ENCODE results near the gene PRDM16.

Gene PRDM16

DNA sequence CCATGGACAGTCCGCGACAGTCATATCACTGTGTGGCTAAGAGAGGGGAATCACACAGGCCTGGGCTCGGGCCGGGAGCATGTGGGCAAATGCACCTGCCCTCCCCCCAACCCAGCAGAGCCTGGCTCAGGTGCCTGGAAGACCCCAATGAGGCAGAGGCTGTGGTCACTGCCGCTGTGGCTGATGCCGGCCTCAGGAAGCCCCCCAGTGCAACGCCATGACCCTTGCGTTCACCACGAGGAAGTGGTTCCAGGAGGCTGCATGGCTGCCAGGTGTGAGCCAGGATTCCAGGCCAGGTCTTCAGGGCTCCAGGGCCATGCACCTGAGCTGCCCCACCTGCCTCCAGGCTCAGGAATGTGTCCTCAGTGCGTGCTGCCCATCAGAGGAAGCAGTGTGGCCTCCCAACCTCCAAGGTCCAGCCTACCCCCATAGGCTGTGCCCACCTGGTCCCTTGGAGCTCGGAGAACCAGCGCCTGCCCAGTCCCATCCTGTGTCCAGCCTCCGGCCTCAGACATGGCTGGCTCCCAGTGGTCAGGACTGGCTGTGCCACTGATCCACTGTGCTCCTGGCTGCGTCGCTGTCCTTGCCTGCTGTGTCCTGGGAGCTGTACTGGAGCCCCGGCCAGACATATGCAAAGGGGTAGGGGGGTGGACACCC is 393.5 kb downstream of the PRDM16 start:
- no peak for DNase-seq

DNA sequence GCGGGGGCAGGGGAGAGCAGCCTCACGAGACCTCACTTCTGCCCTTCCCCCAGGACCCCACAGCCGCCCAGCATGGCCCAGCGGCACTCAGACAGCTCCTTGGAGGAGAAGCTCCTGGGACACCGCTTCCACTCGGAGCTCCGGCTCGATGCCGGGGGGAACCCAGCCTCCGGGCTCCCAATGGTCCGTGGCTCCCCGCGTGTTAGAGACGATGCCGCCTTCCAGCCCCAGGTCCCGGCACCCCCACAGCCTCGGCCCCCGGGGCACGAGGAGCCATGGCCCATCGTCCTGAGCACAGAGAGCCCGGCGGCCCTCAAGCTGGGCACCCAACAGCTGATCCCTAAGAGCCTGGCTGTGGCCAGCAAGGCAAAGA is 394.0 kb downstream of the PRDM16 start:
- no peak for DNase-seq

DNA sequence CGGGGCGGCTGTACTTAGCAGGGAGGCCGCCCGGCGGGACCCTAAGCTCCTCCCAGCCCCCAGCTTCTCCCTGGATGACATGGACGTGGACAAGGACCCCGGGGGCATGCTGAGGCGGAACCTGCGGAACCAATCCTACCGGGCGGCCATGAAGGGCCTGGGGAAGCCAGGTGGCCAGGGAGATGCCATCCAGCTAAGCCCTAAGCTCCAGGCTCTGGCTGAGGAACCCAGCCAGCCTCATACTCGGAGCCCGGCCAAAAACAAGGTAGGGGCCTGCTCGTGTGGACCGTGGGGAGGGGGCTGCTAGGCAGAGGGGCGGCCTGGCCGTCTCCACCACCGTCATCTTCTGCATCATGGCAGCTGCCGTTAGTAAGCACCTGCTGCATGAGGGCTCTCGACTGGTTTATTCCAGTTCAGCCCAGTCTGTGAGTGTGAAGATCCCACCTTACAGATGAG is 394.4 kb downstream of the PRDM16 start:
- no peak for DNase-seq

DNA sequence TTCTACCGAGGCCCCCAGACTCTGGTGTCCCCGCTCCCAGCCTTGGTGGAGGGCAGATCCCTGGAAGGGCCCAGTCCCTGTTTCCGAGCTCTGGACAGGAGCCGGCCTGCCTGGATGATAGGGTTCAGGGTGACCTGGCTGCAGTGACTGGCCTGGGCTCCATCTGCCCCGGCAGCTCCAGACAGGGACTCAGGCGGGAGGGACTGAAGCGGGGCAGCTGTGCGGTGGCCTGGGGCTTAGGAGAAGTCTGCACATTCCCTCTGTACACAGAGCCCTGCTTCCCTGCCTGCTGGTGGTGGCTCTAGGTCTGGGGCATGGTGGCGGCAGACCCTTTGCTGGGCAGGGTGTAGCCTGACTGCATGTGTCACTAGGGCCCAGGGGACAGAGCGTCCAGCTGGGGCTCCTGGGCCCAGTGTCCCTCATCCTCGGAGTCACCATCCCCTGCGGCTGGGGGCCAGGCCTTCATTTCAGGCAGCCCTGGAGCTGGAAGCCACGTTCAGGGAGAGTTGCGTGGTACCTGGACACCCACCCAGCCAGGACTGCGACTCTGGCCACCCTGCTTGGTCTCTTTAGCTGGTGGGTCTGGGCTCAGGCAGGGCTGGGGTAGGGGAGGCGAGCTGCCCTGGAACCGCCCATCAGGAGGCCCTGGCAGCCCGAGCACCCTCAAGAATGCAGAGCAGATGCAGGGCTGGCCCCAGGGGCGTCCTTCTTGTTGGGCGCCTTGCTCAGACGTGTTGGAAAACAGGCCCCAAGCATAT is 395.1 kb downstream of the PRDM16 start:
- no peak for DNase-seq

DNA sequence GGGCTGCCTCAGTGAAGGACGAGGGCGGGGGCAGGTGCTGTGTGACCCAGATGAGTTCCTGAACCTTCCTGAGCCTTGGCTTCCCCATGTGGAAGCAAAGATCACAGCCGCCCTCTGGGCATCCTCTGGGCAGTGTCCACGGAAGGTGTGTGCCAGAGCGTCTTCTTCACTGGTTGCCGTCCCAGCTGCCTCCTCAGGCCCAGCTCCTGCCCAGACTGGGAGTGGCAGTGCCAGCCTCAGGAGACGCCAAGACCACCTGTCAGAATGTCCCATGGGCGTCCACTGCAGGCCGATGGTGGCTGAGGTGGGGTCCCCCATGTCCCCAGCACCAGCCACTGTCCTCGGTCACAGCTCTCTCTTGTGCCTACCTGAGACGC is 395.6 kb downstream of the PRDM16 start:
- DNase-seq, result no peak

DNA sequence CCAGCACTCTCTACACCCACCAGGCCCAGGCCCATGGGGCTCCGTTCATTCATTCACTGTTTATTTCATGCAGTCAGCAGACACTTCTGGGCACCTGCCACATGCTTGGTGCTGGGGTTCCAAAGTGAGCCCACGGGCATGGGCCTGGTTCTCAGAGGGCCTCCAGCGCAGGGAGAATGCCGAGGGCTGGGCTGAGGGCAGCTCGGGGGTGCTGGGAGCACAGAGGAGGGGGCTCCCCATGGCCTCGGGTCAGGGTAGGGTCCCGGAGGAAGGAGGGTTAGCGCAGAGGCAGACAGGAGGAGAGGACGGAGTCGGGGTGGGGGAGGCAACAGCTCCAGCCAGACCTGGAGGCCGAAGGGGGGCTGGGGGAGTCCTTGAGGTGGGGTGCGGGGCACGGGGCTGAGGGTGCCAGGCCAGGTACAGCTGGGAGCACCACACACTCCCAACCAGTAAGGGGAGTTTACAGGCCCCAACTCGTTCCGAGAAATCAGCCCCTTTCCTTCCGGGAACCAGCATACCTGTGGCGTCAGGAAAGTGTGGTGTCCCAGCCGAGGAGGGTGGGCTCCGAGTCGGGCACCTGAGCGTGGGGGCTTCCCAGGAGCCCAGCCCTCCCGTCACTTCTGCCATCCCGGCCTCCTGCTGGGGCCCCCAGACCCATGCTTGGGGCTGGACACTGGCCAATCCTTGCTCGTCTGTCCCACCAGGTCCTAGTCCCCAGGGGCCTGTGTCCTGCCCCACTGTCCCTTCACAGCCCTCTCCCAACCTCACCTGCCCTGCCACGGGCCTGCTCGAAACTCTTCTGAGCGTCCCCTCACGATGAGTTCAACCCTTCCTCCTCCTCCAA is 396.3 kb downstream of the PRDM16 start:
- DNase-seq, result no peak

DNA sequence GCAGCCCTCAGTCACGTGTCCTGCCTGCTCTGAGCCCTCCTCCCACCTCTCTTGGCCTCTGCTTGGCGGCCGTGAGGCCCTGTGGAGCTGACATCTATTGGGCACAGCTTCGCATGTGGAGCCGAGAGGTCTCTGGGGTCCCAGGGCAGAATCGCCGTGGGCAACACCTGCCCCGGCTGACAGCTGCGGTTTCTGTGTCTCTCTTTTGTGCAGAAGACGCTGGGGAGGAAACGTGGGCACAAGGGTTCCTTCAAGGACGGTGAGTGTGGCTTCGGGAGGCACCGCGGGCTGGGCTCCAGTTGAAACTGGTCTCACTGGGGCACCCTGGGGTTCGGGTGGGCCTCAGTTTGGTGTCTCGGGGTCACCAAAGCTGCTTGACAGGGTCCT is 396.9 kb downstream of the PRDM16 start:
- no peak for DNase-seq

GRCh38 chr1:3466366-3467075 is 397.5 kb downstream of the PRDM16 start:
- DNase-seq, result no peak

GRCh38 chr1:3467096-3468036 is 398.4 kb downstream of the PRDM16 start:
- no peak for DNase-seq

- DNase-seq, result no peak
Observed at GRCh38 chr1:3468236-3469103, 399.5 kb downstream of the PRDM16 start.

GRCh38 chr1:3469104-3469848 is 400.3 kb downstream of the PRDM16 start:
- no peak for DNase-seq

GRCh38 chr1:3469849-3470649 is 401.0 kb downstream of the PRDM16 start:
- no peak for DNase-seq

GRCh38 chr1:3470650-3471355 is 401.8 kb downstream of the PRDM16 start:
- no peak for DNase-seq

- no peak for DNase-seq
Observed at GRCh38 chr1:3471356-3472087, 402.5 kb downstream of the PRDM16 start.

DNA sequence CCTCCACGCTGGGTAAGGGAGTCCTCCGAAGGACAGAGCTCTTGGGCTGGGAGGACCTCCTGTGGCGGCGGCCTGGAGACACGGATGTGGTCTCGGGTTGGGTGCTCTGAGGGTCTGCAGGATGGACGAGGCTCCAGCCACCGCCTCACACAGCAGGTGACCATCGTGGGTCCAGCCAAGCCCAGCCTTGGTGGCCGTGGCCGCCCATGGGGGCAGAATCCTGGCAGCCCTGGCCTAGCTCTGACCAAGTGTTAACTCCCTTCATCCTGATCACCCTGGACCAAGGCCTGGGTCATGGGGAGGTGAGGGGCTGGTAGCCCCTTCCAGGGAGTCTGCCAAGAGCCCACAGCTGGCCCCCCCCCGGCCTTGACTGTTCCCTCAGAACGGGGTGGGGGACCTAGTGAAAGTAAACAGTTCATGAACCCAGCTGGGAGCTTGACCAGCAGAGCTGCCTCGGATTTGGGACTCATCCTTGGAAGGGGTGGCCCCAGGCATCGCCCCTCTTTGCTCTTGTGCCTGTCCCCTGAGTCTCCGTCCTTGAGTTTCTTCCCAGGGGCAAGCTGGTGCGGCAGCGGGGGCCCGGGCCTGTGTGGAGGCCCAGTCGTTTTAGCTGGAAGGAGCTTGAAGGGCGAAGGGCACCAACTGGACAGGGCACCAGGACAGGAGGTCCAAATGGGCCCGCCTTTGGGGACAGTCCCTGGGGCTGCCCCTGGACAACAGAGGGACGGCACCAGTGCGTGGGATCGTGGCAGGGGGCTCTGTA is 403.3 kb downstream of the PRDM16 start:
- DNase-seq, result no peak

GRCh38 chr1:3472906-3473305 is 403.9 kb downstream of the PRDM16 start:
- DNase-seq, result no peak

- no peak for DNase-seq
Observed at GRCh38 chr1:3473381-3473844, 404.4 kb downstream of the PRDM16 start.

Measured in stimulated activated CD4-positive, alpha-beta T cell treated with anti-CD3 and anti-CD28 coated beads, Interleukin-12 subunit alpha, Interleukin-12 subunit beta, amount 100 ng/mL, for 4 hours (primary cell).